Activated CD8-positive, alpha-beta T cell treated with anti-CD3 and anti-CD28 coated beads for 36 hours (primary cell): ENCODE results near the gene ABHD8. TPM values are rescaled to one million over a fixed set of nuclear protein-coding genes. Genes with fewer than 3 reads are reported as not detected.
A peak's percentile ranks its signal among the peaks of the same experiment; 100 is the strongest.

Experiments used
- ATAC-seq: fragments of 200-7000 bp; cut with Tn5 transposase; one replicate; pipeline ENCODE4 v1.10.0; 2021; ENCODE audit warnings: mild to moderate bottlenecking, moderate library complexity
- CTCF ChIA-PET: fragments of 350-600 bp; sonication (Branson Sonifier 250); formaldehyde crosslinking; loops from one replicate; lab custom pipeline; 2021; ENCODE audit warnings: antibody characterized with exemption; lab: Charles Lee
- POLR2A ChIA-PET: fragments of 350-600 bp; sonication (Branson Sonifier 250); formaldehyde crosslinking; loops from one replicate; lab custom pipeline; 2021; ENCODE audit warnings: antibody characterized with exemption; lab: Charles Lee
- DNase-seq: peaks from one replicate; pipeline ENCODE4 v3.0.0-alpha.2; 2020
- H3K27ac Mint-ChIP-seq: one replicate; pipeline ENCODE4 v1.8.0; 2021; ENCODE audit warnings: mild to moderate bottlenecking, mixed read lengths
- H3K27me3 Mint-ChIP-seq: one replicate; pipeline ENCODE4 v1.8.0; 2021; ENCODE audit warnings: mixed read lengths
- H3K36me3 Mint-ChIP-seq: one replicate; pipeline ENCODE4 v1.8.0; 2021; ENCODE audit warnings: low read depth, mixed read lengths
- H3K4me1 Mint-ChIP-seq: one replicate; pipeline ENCODE4 v1.8.0; 2021; ENCODE audit warnings: low read depth, mixed read lengths
- H3K4me3 Mint-ChIP-seq: one replicate; pipeline ENCODE4 v1.8.0; 2021; ENCODE audit warnings: mild to moderate bottlenecking, moderate library complexity, mixed read lengths
- H3K9me3 Mint-ChIP-seq: one replicate; pipeline ENCODE4 v1.8.0; 2021; ENCODE audit warnings: mixed read lengths
- CTCF ChIP-seq: fragments of 200-600 bp; IDR thresholded peaks from one replicate; pipeline ENCODE4 v1.8.0; 2022; ENCODE audit warnings: antibody characterized with exemption, mild to moderate bottlenecking
- intact Hi-C: fragments of 100-400 bp; cut with micrococcal nuclease; formaldehyde crosslinking; loops from one replicate; pipeline ENCODE4 v1.10.0; 2022
- total RNA-seq, 2 experiments: library from RNA; stranded (reverse); gene quantifications; one replicate each; pipeline ENCODE4 v1.2.3, GENCODE V29; 2021

ABHD8 gene
- total RNA-seq, 2 experiments from 2014 or later: 5.0 to 6.0 TPM

- ChIA-PET POLR2A (no interaction called here), CTCF (interaction anchor here (1.3 kb wide), 1 partner anchor 26 kb away, joined by 8 read pairs; no protein-coding TSS in a partner anchor)
- DNase-seq (no peak), ATAC-seq (no peak)
- no peak for TF ChIP-seq CTCF
- no peaks in the 10 kb centered on the region for H3K9me3 Mint-ChIP-seq
- no peak overlapping the region for H3K4me3 Mint-ChIP-seq
- no peak overlapping the region for H3K27ac Mint-ChIP-seq
- peaks cover 24% of the 10 kb centered on the region for H3K36me3 Mint-ChIP-seq
- H3K4me1 Mint-ChIP-seq: peaks cover 3% of the 10 kb centered on the region
- no peaks in the 10 kb centered on the region for H3K27me3 Mint-ChIP-seq
- intact Hi-C loops: no loop called here
Measured at GRCh38 chr19:17286263-17286662, 17.0 kb downstream of the ABHD8 start.

- H3K27me3 Mint-ChIP-seq: no peaks in the 10 kb centered on the region
- no peaks in the 10 kb centered on the region for H3K9me3 Mint-ChIP-seq
- DNase-seq (no peak), ATAC-seq (no peak)
- H3K36me3 Mint-ChIP-seq: peaks cover 24% of the 10 kb centered on the region
- no peak for TF ChIP-seq CTCF
- ChIA-PET POLR2A (no interaction called here), CTCF (interaction anchor here (1.3 kb wide), 1 partner anchor 25 kb away, joined by 8 read pairs; no protein-coding TSS in a partner anchor)
- peaks cover 6% of the 10 kb centered on the region for H3K4me1 Mint-ChIP-seq
- no peak overlapping the region for H3K27ac Mint-ChIP-seq
- H3K4me3 Mint-ChIP-seq: no peak overlapping the region
- intact Hi-C loops: no loop called here
Measured at GRCh38 chr19:17285415-17286135, 17.6 kb downstream of the ABHD8 start.

- H3K4me1 Mint-ChIP-seq: peaks cover 6% of the 10 kb centered on the region
- intact Hi-C loops: no loop called here
- POLR2A ChIA-PET: interaction anchor here (4.9 to 5.6 kb wide), 2 partner anchors 9 to 18 kb away, joined by 36 to 41 read pairs; partner anchors contain the start of genes BABAM1 and USHBP1
- CTCF ChIA-PET: interaction anchor here (0.7 to 4.2 kb wide), 13 partner anchors 9 to 103 kb away, joined by 3 to 46 read pairs (median 6); partner anchors contain the start of genes ABHD8, BABAM1, MRPL34 and USE1
- H3K27ac Mint-ChIP-seq: no peak overlapping the region
- no peak for TF ChIP-seq CTCF
- peak overlapping the region; percentile 86 for H3K4me3 Mint-ChIP-seq
- DNase-seq (no peak), ATAC-seq (no peak)
- H3K9me3 Mint-ChIP-seq: no peaks in the 10 kb centered on the region
- H3K36me3 Mint-ChIP-seq: peaks cover 26% of the 10 kb centered on the region
- no peaks in the 10 kb centered on the region for H3K27me3 Mint-ChIP-seq
Measured at GRCh38 chr19:17283504-17283996, 19.7 kb downstream of the ABHD8 start.

GRCh38 chr19:17282488-17283125 is 20.6 kb downstream of the ABHD8 start:
- Mint-ChIP-seq H3K27me3 (no peaks in the 10 kb centered on the region), H3K4me3 (peak overlapping the region; percentile 86), H3K4me1 (peaks cover 6% of the 10 kb centered on the region), H3K36me3 (peaks cover 26% of the 10 kb centered on the region), H3K27ac (peak overlapping the region; percentile 81), H3K9me3 (no peaks in the 10 kb centered on the region)
- ATAC-seq (peak; percentile 93), DNase-seq (peak; percentile 91)
- POLR2A ChIA-PET: interaction anchor here (0.7 to 5.6 kb wide), 6 partner anchors 10 to 116 kb away, joined by 3 to 41 read pairs (median 6); partner anchors contain the start of genes BABAM1, USE1 and USHBP1
- CTCF ChIA-PET: interaction anchor here (0.8 to 4.2 kb wide), 15 partner anchors 10 to 513 kb away, joined by 3 to 46 read pairs (median 6); partner anchors contain the start of genes ABHD8, BABAM1, MRPL34 and USE1
- intact Hi-C loops: no loop called here
- peak; percentile 99 for TF ChIP-seq CTCF
